Gastrocnemius medialis (tissue), 4 donors: ENCODE data around the gene POLN.

Experiments used
- POLR2A ChIP-seq, 2 donors: fragments of 450-650 bp; IDR thresholded peaks; one replicate each; pipeline ENCODE4 v1.6.1; 2017; ENCODE audit warnings: antibody characterized with exemption in 2 of 2, mild to moderate bottlenecking in 2 of 2, moderate library complexity in 2 of 2
- TF ChIP-seq, protein P1 (sequence below), 5 experiments: fragments of 450-650 bp in 3 of 5; fragments of 200-600 bp in 2 of 5; sonication (generic) in 2 of 5; IDR thresholded peaks in 4 of 5; conservative IDR thresholded peaks in 1 of 5; 1 replicate in 4 of 5; 2 replicates in 1 of 5; pipeline ENCODE4 v1.5.1; 2016 to 2019; ENCODE audit warnings: antibody characterized with exemption in 5 of 5, mild to moderate bottlenecking in 3 of 5, moderate library complexity in 3 of 5

GRCh38 chr4:2092669-2093053 lies 149.3 kb downstream of the POLN start:
- TF ChIP-seq, protein P1, sequence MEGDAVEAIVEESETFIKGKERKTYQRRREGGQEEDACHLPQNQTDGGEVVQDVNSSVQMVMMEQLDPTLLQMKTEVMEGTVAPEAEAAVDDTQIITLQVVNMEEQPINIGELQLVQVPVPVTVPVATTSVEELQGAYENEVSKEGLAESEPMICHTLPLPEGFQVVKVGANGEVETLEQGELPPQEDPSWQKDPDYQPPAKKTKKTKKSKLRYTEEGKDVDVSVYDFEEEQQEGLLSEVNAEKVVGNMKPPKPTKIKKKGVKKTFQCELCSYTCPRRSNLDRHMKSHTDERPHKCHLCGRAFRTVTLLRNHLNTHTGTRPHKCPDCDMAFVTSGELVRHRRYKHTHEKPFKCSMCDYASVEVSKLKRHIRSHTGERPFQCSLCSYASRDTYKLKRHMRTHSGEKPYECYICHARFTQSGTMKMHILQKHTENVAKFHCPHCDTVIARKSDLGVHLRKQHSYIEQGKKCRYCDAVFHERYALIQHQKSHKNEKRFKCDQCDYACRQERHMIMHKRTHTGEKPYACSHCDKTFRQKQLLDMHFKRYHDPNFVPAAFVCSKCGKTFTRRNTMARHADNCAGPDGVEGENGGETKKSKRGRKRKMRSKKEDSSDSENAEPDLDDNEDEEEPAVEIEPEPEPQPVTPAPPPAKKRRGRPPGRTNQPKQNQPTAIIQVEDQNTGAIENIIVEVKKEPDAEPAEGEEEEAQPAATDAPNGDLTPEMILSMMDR (IDR thresholded peaks at IDR 0.05 in 4 of 5, conservative IDR thresholded peaks at IDR 0.05 in 1 of 5) = no peak
- no peak for TF ChIP-seq POLR2A (IDR thresholded peaks at IDR 0.05)
